GM23338 (cell line): ENCODE measurements around the gene DPEP3.

Experiments used
- CREB1 ChIP-seq: fragments of 250-450 bp; sonication (Bioruptor Pico); IDR thresholded peaks from 2 replicates; pipeline ENCODE4 v1.5.0; 2020; ENCODE audit warnings: low read depth, mild to moderate bottlenecking, moderate library complexity
- EZH2 ChIP-seq: fragments of 200-600 bp; sonication (generic); IDR thresholded peaks from one replicate; pipeline ENCODE4 v1.8.0; 2017; ENCODE audit warnings: antibody characterized with exemption, mild to moderate bottlenecking, low read depth; ENCODE audit not compliant: unreplicated experiment
- EZH2phosphoT487 ChIP-seq: fragments of 200-600 bp; sonication (generic); IDR thresholded peaks from one replicate; pipeline ENCODE4 v1.8.1; 2018; ENCODE audit warnings: antibody characterized with exemption; ENCODE audit not compliant: unreplicated experiment
- JUNB ChIP-seq: IDR thresholded peaks from one replicate; pipeline ENCODE4 v1.6.1; 2016; ENCODE audit warnings: antibody characterized with exemption; ENCODE audit not compliant: unreplicated experiment
- NANOG ChIP-seq: IDR thresholded peaks from 2 replicates; pipeline ENCODE4 v1.6.1; 2016; ENCODE audit warnings: antibody characterized with exemption, borderline replicate concordance
- POLR2AphosphoS5 ChIP-seq: IDR thresholded peaks from 2 replicates; pipeline ENCODE4 v1.6.1; 2016; ENCODE audit warnings: antibody characterized with exemption, low read depth
- TF ChIP-seq, protein P1 (sequence below), 2 experiments: fragments of 200-600 bp in 1 of 2; sonication (generic) in 1 of 2; conservative IDR thresholded peaks; 2 replicates each; pipeline versions ENCODE4 v1.5.1 to v1.6.1; 2016 to 2017; ENCODE audit warnings: antibody characterized with exemption in 2 of 2, low read depth in 2 of 2, mild to moderate bottlenecking in 2 of 2, moderate library complexity in 1 of 2
- TF ChIP-seq, protein P2 (sequence below): IDR thresholded peaks from one replicate; pipeline ENCODE4 v1.6.1; 2018; ENCODE audit warnings: antibody characterized with exemption; ENCODE audit not compliant: unreplicated experiment

DNA sequence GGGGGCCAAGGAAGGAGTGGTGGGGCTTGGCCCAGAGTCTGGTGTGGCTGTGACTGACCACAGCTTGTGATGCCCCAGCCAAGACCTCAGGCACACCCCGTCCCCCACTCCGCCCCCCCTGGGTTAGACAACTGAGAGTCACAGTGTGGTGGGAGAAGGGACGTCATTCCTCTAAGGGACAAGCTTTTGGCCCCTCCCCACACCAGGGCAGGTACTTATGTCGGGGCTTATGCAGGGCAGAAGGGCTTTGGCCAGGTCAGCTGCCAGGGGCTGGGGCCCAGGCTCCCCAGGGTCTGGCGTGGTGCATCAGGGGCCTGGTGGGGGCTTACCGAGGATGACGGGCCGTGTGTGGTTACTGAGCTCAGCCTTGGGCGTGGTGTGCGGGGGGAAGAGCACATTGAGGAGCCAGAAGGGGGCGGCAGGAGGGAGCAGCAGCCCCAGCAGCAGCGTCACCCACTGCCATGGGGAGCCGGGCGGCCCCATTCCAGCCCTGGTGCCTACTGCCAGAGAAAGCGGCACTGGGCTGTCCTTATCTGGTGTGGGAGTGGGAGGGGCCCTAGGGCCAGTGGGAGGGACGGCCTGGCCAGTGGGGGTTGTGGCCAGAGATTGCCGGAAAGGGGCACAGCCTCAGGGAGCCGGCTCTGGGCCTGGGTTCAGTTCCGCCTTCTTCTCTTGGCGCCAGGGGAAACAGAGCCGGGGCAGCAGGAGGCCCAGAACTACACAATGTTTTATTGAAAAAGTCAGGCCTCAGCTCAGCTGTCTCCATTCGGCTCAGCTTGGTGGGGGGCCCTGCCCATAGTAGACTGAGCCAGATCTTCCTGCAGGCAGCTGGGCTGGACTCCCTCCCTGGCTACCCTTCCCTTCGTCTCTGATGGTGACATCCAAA is 36.4 kb downstream of the DPEP3 start, which contains the start of gene LCAT:
- TF ChIP-seq EZH2phosphoT487 = no peak
- TF ChIP-seq, protein P1, sequence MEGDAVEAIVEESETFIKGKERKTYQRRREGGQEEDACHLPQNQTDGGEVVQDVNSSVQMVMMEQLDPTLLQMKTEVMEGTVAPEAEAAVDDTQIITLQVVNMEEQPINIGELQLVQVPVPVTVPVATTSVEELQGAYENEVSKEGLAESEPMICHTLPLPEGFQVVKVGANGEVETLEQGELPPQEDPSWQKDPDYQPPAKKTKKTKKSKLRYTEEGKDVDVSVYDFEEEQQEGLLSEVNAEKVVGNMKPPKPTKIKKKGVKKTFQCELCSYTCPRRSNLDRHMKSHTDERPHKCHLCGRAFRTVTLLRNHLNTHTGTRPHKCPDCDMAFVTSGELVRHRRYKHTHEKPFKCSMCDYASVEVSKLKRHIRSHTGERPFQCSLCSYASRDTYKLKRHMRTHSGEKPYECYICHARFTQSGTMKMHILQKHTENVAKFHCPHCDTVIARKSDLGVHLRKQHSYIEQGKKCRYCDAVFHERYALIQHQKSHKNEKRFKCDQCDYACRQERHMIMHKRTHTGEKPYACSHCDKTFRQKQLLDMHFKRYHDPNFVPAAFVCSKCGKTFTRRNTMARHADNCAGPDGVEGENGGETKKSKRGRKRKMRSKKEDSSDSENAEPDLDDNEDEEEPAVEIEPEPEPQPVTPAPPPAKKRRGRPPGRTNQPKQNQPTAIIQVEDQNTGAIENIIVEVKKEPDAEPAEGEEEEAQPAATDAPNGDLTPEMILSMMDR (conservative IDR thresholded peaks at IDR 0.05; ENCODE audit: low read depth in 2 of 2) = peak; percentile 32 to 53
- TF ChIP-seq, protein P2, sequence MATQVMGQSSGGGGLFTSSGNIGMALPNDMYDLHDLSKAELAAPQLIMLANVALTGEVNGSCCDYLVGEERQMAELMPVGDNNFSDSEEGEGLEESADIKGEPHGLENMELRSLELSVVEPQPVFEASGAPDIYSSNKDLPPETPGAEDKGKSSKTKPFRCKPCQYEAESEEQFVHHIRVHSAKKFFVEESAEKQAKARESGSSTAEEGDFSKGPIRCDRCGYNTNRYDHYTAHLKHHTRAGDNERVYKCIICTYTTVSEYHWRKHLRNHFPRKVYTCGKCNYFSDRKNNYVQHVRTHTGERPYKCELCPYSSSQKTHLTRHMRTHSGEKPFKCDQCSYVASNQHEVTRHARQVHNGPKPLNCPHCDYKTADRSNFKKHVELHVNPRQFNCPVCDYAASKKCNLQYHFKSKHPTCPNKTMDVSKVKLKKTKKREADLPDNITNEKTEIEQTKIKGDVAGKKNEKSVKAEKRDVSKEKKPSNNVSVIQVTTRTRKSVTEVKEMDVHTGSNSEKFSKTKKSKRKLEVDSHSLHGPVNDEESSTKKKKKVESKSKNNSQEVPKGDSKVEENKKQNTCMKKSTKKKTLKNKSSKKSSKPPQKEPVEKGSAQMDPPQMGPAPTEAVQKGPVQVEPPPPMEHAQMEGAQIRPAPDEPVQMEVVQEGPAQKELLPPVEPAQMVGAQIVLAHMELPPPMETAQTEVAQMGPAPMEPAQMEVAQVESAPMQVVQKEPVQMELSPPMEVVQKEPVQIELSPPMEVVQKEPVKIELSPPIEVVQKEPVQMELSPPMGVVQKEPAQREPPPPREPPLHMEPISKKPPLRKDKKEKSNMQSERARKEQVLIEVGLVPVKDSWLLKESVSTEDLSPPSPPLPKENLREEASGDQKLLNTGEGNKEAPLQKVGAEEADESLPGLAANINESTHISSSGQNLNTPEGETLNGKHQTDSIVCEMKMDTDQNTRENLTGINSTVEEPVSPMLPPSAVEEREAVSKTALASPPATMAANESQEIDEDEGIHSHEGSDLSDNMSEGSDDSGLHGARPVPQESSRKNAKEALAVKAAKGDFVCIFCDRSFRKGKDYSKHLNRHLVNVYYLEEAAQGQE = no peak
- TF ChIP-seq EZH2 = no peak
- TF ChIP-seq POLR2AphosphoS5 = peak; percentile 29; the same call in 1 of the 2 replicates
- TF ChIP-seq NANOG = no peak
- TF ChIP-seq CREB1 = no peak
- no peak for TF ChIP-seq JUNB
